ENCODE data around the gene LSG1.

LSG1 gene

DNA sequence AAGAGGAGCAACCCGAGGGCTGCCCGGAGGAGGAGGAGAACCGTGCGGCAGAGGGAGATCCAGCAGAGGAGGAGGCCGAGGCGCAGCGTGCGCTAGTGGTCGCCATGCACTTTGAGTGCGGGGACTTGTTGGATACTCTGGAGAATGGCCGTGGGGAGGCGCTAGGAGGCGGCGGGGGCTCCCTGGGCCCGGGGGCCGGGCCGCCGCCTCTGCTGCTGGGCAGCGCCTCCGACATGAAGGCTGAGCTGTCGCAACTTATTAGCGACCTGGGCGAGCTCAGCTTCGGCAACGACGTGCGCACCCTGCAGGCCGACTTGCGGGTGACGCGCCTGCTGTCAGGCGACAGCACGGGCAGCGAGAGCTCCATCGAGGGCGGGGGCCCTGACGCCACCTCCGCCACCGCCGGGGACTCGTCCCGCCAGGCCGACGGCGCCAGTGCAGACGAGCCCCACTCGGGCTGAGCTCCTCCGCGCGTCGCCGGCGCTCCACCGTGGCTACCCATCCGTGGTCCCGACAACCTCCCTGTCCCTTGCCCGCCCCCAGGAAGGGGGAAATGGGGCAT lies 15.7 kb upstream of the LSG1 start:
- in situ Hi-C loops (cut with MboI; ENCODE audit: low sequenced_read_pairs) = loop anchor here (10.0 kb wide), 1 partner anchor 417 kb away; no protein-coding TSS in a partner anchor

DNA sequence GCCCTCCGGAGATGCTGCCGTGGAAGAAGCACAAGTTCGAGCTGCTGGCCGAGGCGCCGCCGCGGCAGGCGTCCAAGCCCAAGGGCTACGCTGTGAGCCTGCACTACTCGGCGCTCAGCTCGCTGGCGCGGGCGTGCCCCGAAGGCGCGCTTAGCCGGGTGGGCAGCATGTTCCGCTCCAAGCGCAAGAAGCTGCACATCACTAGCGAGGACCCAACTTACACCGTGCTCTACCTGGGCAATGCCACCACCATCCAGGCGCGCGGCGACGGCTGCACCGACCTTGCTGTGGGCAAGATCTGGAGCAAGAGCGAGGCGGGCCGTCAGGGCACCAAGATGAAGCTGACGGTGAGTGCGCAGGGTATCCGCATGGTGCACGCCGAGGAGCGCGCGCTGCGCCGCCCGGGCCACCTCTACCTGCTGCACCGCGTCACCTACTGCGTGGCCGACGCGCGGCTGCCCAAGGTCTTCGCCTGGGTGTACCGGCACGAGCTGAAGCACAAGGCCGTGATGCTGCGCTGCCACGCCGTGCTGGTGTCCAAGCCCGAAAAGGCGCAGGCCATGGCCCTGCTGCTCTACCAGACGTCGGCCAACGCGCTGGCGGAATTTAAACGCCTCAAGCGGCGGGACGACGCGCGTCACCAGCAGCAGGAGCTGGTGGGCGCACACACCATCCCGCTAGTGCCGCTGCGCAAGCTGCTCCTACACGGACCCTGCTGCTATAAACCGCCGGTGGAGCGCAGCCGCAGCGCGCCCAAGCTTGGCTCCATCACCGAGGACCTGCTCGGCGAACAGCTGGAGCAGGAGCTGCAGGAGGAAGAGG lies 15.0 kb upstream of the LSG1 start:
- in situ Hi-C loops (cut with MboI; ENCODE audit: low sequenced_read_pairs) = loop anchor here (10.0 kb wide), 1 partner anchor 418 kb away; no protein-coding TSS in a partner anchor

DNA sequence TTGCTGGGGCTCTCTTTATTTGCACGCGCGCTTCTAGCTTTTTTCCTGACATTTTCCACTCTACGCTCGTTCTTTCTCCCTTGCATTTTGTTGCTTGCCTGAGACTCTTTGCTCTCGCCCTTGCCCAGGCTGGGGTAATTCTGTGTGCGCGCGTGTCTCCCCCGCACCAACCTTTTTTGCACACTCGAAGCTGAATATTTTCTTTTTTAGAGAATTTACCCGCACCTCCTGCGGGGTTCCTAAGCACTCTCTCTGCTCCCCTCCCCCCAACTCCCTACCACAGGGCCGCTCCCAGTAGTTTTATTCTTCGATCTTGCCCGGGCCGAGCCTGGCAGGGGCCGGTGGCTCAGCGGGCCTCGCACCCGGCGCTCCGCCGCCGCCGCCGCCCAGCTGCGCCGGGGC lies 14.4 kb upstream of the LSG1 start:
- in situ Hi-C loops (cut with MboI; ENCODE audit: low sequenced_read_pairs) = loop anchor here (10.0 kb wide), 1 partner anchor 418 kb away; no protein-coding TSS in a partner anchor

DNA sequence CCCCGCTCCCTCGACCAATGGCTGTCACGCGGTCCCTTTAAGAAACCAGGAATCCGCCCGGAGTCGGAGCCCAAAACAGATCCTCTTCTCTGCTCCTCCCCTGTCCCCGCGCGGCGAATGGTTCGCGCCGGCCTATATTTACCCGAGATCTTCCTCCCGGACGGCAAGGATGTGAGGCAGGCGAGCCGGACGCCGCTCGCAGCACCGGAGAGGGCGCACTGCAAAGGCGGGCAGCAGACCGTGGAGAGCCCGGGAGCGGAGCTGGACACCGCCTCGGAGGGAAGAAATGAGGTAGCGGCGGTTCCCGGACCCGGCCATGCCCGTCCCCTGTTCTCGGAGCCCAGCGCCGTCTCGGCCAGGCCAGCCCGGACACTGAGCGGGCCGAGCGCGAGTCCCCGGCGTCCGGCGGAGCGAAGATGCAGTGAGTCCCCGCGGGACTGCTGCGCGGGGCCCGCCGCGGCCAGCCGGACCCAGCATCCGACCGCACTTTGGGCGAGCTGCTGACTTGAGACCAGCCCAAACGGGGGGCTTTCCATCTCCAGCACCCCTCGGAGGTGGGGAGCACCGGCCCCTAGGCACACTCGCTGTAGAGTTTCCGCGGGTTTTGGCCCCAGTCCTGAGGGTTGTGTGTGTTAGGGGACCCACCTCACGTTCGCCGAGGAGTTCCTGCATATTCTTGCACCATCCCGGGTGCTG lies 13.9 kb upstream of the LSG1 start, which contains the start of gene FAM43A:
Gene FAM43A (plus strand): TSS at position 166 of the 696 bp plus-strand sequence. CDS start 944 bp downstream, outside the sequence.
- in situ Hi-C loops (cut with MboI; ENCODE audit: low sequenced_read_pairs) = loop anchor here (10.0 kb wide), 1 partner anchor 419 kb away; no protein-coding TSS in a partner anchor

DNA sequence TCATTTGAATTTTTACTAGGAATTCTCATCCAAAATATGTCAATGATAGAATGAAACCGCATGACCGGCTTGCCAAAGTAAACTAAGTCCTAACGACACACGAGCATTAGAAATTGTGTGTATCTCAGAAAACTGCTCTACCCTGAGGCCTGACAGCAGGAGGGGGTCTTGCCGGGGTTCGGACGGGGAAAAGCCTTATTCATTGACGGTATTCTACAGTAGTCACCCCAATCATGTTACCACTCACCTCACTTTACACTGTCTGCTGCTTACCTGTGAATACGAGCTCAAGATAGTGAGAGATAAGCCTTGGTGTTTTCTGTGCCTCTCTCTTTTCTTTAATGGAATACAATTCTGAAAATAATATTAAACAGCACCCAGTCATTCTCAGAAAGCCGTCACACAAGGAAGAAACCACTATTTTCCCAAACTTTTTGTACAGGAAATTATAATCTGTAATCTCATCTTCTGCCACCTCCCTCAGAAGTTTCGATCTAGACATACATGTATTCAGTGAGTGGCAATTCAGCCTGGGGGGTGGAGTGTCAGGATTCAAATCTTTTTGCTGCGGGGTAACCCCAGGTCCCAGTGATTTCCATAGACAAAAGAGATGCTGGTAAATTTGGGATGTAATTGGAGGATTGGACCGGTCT lies 13.2 kb upstream of the LSG1 start:
- in situ Hi-C loops (cut with MboI; ENCODE audit: low sequenced_read_pairs) = loop anchor here (10.0 kb wide), 1 partner anchor 420 kb away; no protein-coding TSS in a partner anchor

DNA sequence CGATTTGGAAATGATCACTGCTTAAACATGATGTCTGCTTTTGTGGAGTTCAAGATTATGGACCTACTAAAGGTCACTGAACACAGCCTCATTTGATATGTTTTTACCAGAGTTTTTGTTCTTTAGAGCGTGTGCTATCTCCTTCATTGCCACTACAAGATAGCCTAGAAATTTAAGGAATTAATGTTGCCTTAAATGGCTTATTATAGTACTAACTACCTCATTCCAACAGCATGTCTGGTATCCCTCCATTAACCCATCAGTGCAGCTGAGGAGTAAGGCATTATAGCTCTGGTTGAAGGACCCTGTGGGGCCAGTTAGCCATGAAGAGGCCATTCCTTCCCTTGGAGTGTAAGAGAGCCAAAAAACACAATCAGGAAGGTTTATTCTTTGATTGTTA lies 11.4 kb upstream of the LSG1 start:
- in situ Hi-C loops (cut with MboI; ENCODE audit: low sequenced_read_pairs) = loop anchor here (10.0 kb wide), 1 partner anchor 421 kb away; no protein-coding TSS in a partner anchor

DNA sequence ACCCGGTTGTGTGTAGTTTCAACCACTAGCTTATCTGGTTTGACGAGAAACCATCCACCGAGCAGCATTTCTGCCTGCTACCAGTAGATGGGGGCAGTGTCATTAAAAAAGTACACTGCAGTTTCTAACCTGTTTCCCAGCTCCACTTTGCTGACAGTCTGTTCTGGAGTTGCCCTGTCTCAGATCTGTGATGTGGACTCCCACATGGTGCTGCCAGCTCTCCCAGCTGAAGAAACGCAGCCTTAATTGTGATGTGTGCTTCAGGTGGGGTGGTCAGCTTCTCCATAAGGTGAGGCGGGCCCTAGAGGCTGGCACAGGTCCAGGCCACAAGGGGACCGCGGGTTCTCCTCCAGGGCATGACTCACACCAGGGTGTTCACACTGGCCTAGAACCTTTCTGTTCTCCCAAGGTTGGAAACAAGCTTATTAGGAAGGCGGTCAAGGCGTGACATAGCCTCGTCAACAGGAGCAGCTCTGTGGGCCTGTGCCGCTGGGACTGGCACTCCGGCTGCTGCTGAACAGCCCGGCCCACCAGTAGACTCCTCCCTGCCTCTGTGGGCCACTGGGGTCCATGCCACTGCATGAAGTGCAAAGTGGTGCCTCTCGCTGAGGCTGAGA lies 10.8 kb upstream of the LSG1 start:
- in situ Hi-C loops (cut with MboI; ENCODE audit: low sequenced_read_pairs) = loop anchor here (10.0 kb wide), 1 partner anchor 422 kb away; no protein-coding TSS in a partner anchor

DNA sequence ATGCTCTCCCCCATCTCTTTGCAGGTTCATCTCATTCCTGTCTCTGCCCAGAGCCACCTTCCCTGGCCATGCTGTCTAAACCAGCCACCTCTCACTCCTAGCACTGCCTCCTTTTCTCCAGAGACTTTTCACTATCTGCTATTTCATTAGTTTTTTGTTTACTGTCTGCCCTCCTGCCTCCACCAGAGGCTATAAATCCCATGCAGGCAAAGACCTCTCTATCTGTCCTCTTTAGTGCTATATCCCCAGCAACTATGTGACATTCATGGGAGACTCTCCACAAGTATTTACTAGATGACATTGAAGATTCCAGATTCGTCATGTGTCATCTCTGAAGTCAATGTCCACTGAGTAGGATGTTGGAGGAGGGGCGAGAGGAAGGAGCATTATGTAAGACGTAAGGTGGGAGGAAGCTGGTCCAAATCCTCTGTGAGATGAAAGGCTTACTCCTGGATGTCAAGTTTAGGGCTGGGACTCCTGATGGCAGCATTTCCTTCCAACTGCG lies 10.2 kb upstream of the LSG1 start:
- in situ Hi-C loops (cut with MboI; ENCODE audit: low sequenced_read_pairs) = loop anchor here (10.0 kb wide), 1 partner anchor 423 kb away; no protein-coding TSS in a partner anchor

DNA sequence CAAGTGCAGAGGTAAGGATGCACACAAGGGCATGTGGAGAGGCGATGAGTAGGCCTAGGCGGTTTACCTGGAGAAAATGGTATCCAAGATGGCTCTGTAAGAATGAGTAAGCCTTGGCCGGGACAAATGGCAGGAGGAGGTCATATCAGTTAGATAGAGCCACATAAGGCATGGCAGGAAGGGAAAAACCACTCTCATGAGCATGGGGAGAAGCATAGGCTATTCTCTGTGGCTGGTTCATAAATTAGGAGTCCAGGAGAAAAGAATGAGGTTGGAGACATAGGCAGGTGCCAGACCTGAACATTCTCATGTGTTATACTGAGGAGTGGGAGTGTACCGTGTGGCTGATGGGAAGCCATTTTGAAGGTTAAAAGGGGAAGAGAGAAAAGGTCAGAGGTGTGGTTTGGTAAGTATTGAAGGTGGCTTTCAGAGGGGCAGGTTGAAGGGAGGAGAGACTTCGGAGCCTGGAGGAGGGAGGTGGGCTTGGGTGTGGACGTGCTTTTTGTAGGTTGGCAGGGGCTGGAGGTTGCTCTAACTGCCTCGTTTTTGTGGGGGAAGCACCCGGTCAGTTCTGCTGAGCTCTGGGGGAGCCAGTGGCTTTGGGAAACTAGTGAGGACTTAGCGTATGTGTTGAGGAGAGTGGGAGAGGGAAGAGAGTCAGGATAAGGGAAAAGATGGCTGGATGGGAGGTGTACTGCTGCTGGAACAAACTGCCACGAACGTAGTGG lies 9.1 kb upstream of the LSG1 start:
- in situ Hi-C loops (cut with MboI; ENCODE audit: low sequenced_read_pairs) = loop anchor here (10.0 kb wide), 1 partner anchor 424 kb away; no protein-coding TSS in a partner anchor

DNA sequence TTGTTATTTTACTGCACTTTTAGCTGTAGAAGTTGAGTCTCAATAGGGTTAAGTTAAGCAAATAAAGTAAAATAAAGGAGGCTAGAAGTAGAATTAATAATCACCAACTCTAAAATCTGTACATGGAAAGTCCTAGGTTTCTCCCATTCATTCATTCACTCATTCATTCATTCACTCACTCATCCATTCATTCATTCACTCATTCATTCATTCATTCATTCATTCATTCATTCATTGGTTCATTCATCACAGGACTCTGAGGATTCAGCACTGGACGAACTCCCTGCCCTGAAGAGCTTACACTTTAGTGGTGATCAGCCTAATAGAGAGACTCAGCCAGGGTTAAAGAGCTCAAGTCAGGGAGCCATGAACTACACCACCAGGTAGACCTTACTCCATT lies 4.5 kb upstream of the LSG1 start:
- in situ Hi-C loops (cut with MboI; ENCODE audit: low sequenced_read_pairs) = no loop called here

DNA sequence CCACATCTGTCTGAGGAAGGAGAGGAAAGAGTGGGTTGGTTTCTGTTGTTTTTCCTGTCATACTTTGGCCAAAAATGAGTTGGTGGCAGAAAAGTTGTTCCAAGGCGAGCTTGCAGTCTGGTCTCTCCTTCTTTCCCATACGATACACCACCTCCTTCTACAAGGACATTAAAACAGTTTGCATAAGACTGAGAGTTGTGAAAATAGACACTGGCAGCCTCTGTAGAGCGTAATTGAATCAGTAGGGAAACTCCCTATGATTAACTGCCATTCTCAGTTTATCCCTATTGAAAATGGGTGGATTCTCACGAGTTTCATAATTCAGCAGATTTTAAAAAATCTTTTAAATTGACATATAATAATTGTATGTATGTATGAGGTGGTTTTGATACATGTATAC lies 3.7 kb upstream of the LSG1 start:
- in situ Hi-C loops (cut with MboI; ENCODE audit: low sequenced_read_pairs) = no loop called here

DNA sequence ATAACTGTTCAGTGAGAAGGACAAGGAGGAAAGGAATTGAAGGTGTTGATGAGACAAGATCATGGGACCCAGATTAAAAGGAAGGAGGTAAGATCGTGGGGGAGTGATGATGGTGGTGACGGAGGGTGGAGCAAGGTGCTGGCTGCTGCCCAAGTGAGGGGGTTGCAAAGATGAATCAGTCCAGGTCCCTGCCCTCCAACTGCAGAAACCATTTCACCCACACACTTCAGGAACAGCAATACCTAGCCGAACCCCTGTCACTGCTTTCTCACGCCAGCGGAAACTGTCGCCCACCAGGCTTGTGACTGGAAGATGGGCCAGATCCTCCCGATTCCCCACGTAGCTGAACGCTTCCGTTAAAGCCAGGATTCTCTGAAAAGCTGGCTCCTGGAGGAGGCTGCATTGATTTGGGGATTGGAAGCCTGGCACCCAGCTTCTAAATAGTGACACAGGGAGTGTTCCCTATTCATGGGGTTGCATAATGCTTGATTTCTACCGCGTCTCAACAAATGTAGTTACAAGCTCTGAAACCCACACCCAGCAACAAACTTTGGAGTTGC lies 3.2 kb upstream of the LSG1 start:
- in situ Hi-C loops (cut with MboI; ENCODE audit: low sequenced_read_pairs) = no loop called here

DNA sequence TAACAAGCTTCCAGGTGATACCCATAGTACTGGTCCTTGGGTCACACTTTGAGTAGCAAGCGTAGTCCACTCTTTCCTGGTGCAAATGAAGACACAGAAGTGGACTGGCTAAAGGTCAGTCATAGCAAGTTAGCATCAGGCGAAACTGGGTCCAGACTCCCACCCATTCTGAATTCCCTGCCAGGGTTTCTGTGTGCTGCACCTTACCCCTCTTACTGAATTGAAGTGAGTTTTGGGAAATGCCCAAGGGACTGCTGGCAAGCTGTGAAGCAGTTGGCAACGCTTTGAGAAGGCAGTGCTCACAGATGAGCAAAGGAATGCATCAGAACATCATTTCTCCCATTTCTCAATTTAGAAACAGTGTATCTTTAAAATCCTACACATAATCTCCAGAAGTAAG lies 1.8 kb upstream of the LSG1 start:
- in situ Hi-C loops (cut with MboI; ENCODE audit: low sequenced_read_pairs) = loop anchor here (5.0 kb wide), 1 partner anchor 594 kb away; no protein-coding TSS in a partner anchor

DNA sequence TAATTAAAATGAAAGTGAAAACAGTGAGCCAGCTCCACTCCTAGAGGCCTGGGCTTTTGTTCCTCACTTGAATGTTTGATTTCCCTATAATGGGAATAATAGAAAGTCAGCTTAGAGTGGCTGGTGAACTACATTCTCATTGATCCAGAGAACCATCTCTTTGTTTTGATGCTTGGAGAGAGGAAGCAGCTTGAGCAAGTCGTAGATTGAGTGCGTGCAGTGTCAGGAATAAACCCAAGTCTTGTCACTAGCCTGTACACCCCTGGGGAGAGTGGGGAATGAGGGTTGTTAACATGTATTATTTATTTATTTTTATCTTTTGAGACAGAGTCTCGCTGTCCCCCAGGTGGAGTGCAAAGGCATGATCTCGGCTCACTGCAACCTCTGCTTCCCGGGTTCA lies 885 bp upstream of the LSG1 start:
- in situ Hi-C loops (cut with MboI; ENCODE audit: low sequenced_read_pairs) = loop anchor here (5.0 kb wide), 1 partner anchor 594 kb away; no protein-coding TSS in a partner anchor

DNA sequence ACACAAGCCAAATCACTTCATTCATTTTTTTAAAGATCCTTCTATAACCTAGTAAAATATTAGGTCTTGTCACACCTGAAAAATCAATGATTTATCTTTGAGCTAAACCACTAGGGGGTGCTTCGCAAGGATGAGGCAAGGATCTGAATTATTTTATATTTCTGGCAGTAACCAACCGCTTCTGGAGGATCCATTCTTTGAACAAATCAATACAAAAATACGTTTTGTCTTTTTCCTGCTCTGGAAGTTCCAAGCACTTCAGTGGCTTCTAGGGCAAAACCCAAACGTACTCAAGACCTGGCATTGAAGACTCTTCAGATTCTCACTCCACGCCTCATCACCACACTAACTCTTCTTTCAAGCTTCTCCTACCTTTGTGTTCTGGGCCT lies 486 bp downstream of the LSG1 start:
- in situ Hi-C loops (cut with MboI; ENCODE audit: low sequenced_read_pairs) = loop anchor here (5.0 kb wide), 1 partner anchor 596 kb away; no protein-coding TSS in a partner anchor

DNA sequence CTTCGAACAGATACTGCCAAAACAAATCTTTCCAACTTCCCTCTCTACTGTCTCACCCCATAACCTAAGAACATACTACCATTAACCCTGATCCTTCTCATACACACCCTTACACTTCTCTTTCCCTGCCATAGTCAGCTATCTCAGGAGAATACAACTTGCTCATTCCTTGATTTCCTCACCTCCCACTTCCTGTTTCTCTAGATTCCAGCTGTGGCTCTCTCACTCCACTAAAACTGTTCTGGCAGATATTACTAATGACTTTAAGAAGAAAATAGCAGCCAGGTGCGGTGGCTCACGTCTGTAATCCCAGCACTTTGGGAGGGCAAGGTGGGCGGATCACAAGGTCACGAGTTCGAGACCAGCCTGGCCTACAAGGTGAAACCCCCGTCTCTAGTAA lies 4.6 kb downstream of the LSG1 start:
- in situ Hi-C loops (cut with MboI; ENCODE audit: low sequenced_read_pairs) = no loop called here

DNA sequence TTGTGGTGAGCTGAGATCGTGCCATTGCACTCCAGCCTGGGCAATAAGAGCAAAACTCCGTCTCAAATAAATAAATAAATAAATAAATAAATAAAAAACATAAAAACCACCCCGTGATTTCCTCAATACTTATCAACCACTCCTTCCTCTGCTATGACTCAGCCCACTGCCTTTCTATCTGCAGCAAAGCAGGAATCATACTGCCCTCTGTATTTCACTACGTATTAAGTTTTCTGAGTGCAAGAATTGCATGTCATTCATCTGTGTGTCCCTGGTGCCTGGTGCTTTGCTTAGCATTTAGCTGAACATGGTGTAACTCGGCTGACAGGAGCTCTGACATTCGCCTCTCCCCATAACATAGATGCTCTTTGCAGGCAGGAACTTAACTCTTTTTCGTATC lies 7.1 kb downstream of the LSG1 start:
- in situ Hi-C loops (cut with MboI; ENCODE audit: low sequenced_read_pairs) = no loop called here

DNA sequence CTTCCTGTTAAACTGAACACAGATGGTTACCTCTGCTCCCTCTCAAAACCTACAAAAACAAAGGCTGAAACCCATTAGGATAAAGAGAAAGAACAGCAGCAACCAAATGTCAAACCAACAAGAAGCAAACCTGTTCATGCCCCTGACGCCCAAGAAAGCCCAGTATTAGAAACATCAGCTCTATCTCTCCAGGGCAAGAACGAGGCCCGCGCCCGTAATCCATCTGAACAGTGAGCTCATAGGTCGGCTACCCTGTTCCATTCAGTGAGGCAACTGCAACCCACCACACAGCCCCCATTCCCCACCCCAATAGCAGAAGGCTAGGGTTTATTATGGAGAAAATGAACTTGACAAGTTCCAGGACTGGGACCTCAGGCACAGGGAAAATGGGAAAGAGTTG lies 10.0 kb downstream of the LSG1 start:
- in situ Hi-C loops (cut with MboI; ENCODE audit: low sequenced_read_pairs) = no loop called here

DNA sequence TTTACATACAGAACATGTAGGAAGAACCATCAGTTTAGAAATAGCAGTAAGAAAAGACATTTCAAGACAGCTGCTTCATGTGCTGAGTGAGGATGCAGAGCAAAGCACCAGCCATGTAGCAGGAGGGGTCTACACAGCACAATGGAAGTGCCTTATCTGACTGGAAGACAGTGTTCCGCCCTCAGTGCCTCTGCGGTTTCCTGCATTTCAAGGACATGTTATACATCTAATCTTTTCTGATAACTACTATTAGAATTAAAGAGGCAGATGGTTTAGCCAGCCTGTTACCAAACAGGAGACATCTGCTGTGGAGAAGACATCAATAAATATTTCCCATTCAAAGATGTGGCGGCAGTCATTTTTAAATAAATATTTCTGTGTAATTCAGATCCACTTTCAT lies 10.6 kb downstream of the LSG1 start:
- in situ Hi-C loops (cut with MboI; ENCODE audit: low sequenced_read_pairs) = no loop called here

Data from HL-60/S4 (cell line).